GM23338 (cell line): ENCODE results near the gene OLFML3. TPM values are rescaled to one million over a fixed set of nuclear protein-coding genes. Genes with fewer than 3 reads are reported as not detected.

Experiments
- ATAC-seq: fragments of 200-7000 bp; cut with Tn5 transposase; 3 replicates; pipeline ENCODE4 v1.9.1; 2020
- DNase-seq: peaks from one replicate; pipeline ENCODE4 v3.0.0-alpha.2; 2015; ENCODE audit warnings: low spot score
- H2AFZ ChIP-seq: fragments of 200-600 bp; sonication (generic); 2 replicates; pipeline ENCODE4 v1.8.0; 2016; ENCODE audit warnings: antibody characterized with exemption, mild to moderate bottlenecking, moderate library complexity
- H3F3A ChIP-seq: fragments of 200-600 bp; sonication (generic); replicated peaks from 2 replicates; pipeline ENCODE4 v1.8.0; 2017; ENCODE audit warnings: antibody characterized with exemption, mixed run types, low read depth
- H3K27ac ChIP-seq: fragments of 200-600 bp; sonication (generic); 2 replicates; pipeline ENCODE4 v1.6.1; 2016; ENCODE audit warnings: low read depth
- H3K27me3 ChIP-seq: fragments of 200-600 bp; sonication (generic); 2 replicates; pipeline ENCODE4 v1.8.0; 2016; ENCODE audit warnings: mild to moderate bottlenecking, mixed run types, moderate library complexity; ENCODE audit not compliant: insufficient read depth
- H3K36me3 ChIP-seq: fragments of 200-600 bp; sonication (generic); 2 replicates; pipeline ENCODE4 v1.8.0; 2016; ENCODE audit warnings: mild to moderate bottlenecking; ENCODE audit not compliant: insufficient read depth
- H3K4me1 ChIP-seq: fragments of 200-600 bp; sonication (generic); 2 replicates; pipeline ENCODE4 v1.8.0; 2016; ENCODE audit warnings: mild to moderate bottlenecking, moderate library complexity; ENCODE audit not compliant: insufficient read depth
- H3K4me2 ChIP-seq: fragments of 200-600 bp; sonication (generic); 2 replicates; pipeline ENCODE4 v1.7.1; 2017; ENCODE audit warnings: mixed run types
- H3K4me3 ChIP-seq: fragments of 200-600 bp; sonication (generic); 2 replicates; pipeline ENCODE4 v1.6.1; 2016; ENCODE audit warnings: mixed run types
- H3K79me2 ChIP-seq: fragments of 200-600 bp; sonication (generic); replicated peaks from 2 replicates; pipeline ENCODE4 v1.8.0; 2017; ENCODE audit warnings: mild to moderate bottlenecking; ENCODE audit not compliant: insufficient read depth
- H3K9me2 ChIP-seq: fragments of 200-600 bp; sonication (generic); 2 replicates; pipeline ENCODE4 v1.8.0; 2017; ENCODE audit not compliant: insufficient read depth
- H4K20me1 ChIP-seq: fragments of 200-600 bp; sonication (generic); replicated peaks from 2 replicates; pipeline ENCODE4 v1.8.0; 2017; ENCODE audit warnings: mild to moderate bottlenecking; ENCODE audit not compliant: insufficient read depth
- H3K27ac Mint-ChIP-seq: 2 replicates; pipeline ENCODE4 v1.8.0; 2020; ENCODE audit warnings: inconsistent platforms, mild to moderate bottlenecking, moderate library complexity, mixed read lengths
- H3K27me3 Mint-ChIP-seq: 3 replicates; pipeline ENCODE4 v1.8.0; 2022; ENCODE audit warnings: low read depth, mild to moderate bottlenecking, moderate library complexity, mixed read lengths, inconsistent platforms; ENCODE audit not compliant: insufficient read depth, poor library complexity
- H3K36me3 Mint-ChIP-seq: 3 replicates; pipeline ENCODE4 v1.8.0; 2021; ENCODE audit warnings: low read depth, mild to moderate bottlenecking, inconsistent platforms, moderate library complexity, mixed read lengths
- H3K4me1 Mint-ChIP-seq: 3 replicates; pipeline ENCODE4 v1.8.0; 2020; ENCODE audit warnings: mild to moderate bottlenecking, inconsistent platforms, mixed read lengths
- H3K4me3 Mint-ChIP-seq: 3 replicates; pipeline ENCODE4 v1.8.0; 2021; ENCODE audit warnings: moderate library complexity, mild to moderate bottlenecking, inconsistent platforms, mixed read lengths
- H3K9me3 Mint-ChIP-seq: 3 replicates; pipeline ENCODE4 v1.8.0; 2020; ENCODE audit warnings: moderate library complexity, mild to moderate bottlenecking, inconsistent platforms, mixed read lengths
- CREB1 ChIP-seq: fragments of 250-450 bp; sonication (Bioruptor Pico); IDR thresholded peaks from 2 replicates; pipeline ENCODE4 v1.5.0; 2020; ENCODE audit warnings: low read depth, mild to moderate bottlenecking, moderate library complexity
- CTCF ChIP-seq, 2 experiments: fragments of 200-600 bp in 1 of 2; sonication (generic) in 1 of 2; conservative IDR thresholded peaks; 2 replicates each; pipeline versions ENCODE4 v1.5.1 to v1.6.1; 2016 to 2017; ENCODE audit warnings: antibody characterized with exemption in 2 of 2, low read depth in 2 of 2, mild to moderate bottlenecking in 2 of 2, moderate library complexity in 1 of 2
- ETS1 ChIP-seq: IDR thresholded peaks from 2 replicates; pipeline ENCODE4 v1.6.1; 2016; ENCODE audit warnings: antibody characterized with exemption
- EZH2 ChIP-seq: fragments of 200-600 bp; sonication (generic); IDR thresholded peaks from one replicate; pipeline ENCODE4 v1.8.0; 2017; ENCODE audit warnings: antibody characterized with exemption, mild to moderate bottlenecking, low read depth; ENCODE audit not compliant: unreplicated experiment
- EZH2phosphoT487 ChIP-seq: fragments of 200-600 bp; sonication (generic); IDR thresholded peaks from one replicate; pipeline ENCODE4 v1.8.1; 2018; ENCODE audit warnings: antibody characterized with exemption; ENCODE audit not compliant: unreplicated experiment
- JUNB ChIP-seq: IDR thresholded peaks from one replicate; pipeline ENCODE4 v1.6.1; 2016; ENCODE audit warnings: antibody characterized with exemption; ENCODE audit not compliant: unreplicated experiment
- NANOG ChIP-seq: IDR thresholded peaks from 2 replicates; pipeline ENCODE4 v1.6.1; 2016; ENCODE audit warnings: antibody characterized with exemption, borderline replicate concordance
- POLR2AphosphoS5 ChIP-seq: IDR thresholded peaks from 2 replicates; pipeline ENCODE4 v1.6.1; 2016; ENCODE audit warnings: antibody characterized with exemption, low read depth
- REST ChIP-seq: IDR thresholded peaks from one replicate; pipeline ENCODE4 v1.6.1; 2018; ENCODE audit warnings: antibody characterized with exemption; ENCODE audit not compliant: unreplicated experiment
- STAT1 ChIP-seq: IDR thresholded peaks from one replicate; pipeline ENCODE4 v1.6.1; 2016; ENCODE audit warnings: antibody characterized with exemption; ENCODE audit not compliant: unreplicated experiment
- ZNF114 ChIP-seq: fragments of 250-450 bp; sonication (Bioruptor Pico); IDR thresholded peaks from 2 replicates; pipeline ENCODE4 v1.5.0; 2020; ENCODE audit warnings: mild to moderate bottlenecking, moderate library complexity
- ZNF331 ChIP-seq: fragments of 250-450 bp; sonication (Bioruptor Pico); IDR thresholded peaks from 2 replicates; pipeline ENCODE4 v1.5.0; 2020; ENCODE audit warnings: low read depth, mild to moderate bottlenecking, moderate library complexity
- ZNF462 ChIP-seq: fragments of 250-450 bp; sonication (Bioruptor Pico); IDR thresholded peaks from 2 replicates; pipeline ENCODE4 v1.5.0; 2020; ENCODE audit warnings: mild to moderate bottlenecking, moderate library complexity
- polyA plus RNA-seq: library from polyadenylated mRNA; unstranded; fragments of >200 nt; fragmentation: Nextera tagmentation; extraction: Ambion mirVana; gene quantifications from 2 replicates; pipeline ENCODE4 v1.2.1, GENCODE V29; 2016
- total RNA-seq: library from RNA; depleted of rRNA; stranded (reverse); fragments of >200 nt; shearing (Covaris generic); gene quantifications from 2 replicates; pipeline ENCODE4 v1.2.3, GENCODE V29; 2014

Gene OLFML3
- total and polyA plus RNA-seq, 2 experiments from 2014 or later, result 42.8 to 69.9 TPM

GRCh38 chr1:114008480-114008941 is 29.2 kb downstream of the OLFML3 start:
- Histone ChIP-seq H3F3A (0 out of 2 replicates have a peak, but pooled peaks cover 3% of the 10 kb centered on the region), H3K9me2 (peaks cover 17% of the 10 kb centered on the region; the same call in 1 of the 2 replicates), H3K27me3 (peaks cover under 1% of the 10 kb centered on the region; the same call in 1 of the 2 replicates), H4K20me1 (no peaks in the 10 kb centered on the region), H2AFZ (peak overlapping the region; percentile 35; the same call in 1 of the 2 replicates), H3K27ac (no peak overlapping the region), H3K36me3 (no peaks in the 10 kb centered on the region), H3K4me1 (peaks cover 22% of the 10 kb centered on the region), H3K79me2 (no peaks in the 10 kb centered on the region), H3K4me2 (peak overlapping the region; percentile 29; the same call in 1 of the 2 replicates), H3K4me3 (no peak overlapping the region)
- Mint-ChIP-seq H3K36me3 (peaks cover 20% of the 10 kb centered on the region), H3K4me1 (peaks cover 18% of the 10 kb centered on the region), H3K27ac (no peak overlapping the region), H3K9me3 (peaks cover 14% of the 10 kb centered on the region), H3K4me3 (no peak overlapping the region), H3K27me3 (peaks cover 9% of the 10 kb centered on the region)
- ATAC-seq (peak; percentile 75), DNase-seq (no peak)
- TF ChIP-seq NANOG (no peak), ZNF331 (no peak), STAT1 (no peak), CTCF (conservative IDR thresholded peaks at IDR 0.05; ENCODE audit: low read depth in 2 of 2) (no peak), ZNF114 (CRISPR knock-in tag) (no peak), REST (no peak), POLR2AphosphoS5 (no peak), ZNF462 (CRISPR knock-in tag) (no peak), ETS1 (no peak), CREB1 (CRISPR knock-in tag) (no peak), EZH2phosphoT487 (no peak), EZH2 (no peak), JUNB (no peak)
